Measurements from ENCODE around the gene AGGF1.
"Not testable (repeated sequence)": the region's sequence is repeated elsewhere in the genome, so short reads cannot be mapped to it uniquely, and the experiment has no call there.

Gene AGGF1

DNA sequence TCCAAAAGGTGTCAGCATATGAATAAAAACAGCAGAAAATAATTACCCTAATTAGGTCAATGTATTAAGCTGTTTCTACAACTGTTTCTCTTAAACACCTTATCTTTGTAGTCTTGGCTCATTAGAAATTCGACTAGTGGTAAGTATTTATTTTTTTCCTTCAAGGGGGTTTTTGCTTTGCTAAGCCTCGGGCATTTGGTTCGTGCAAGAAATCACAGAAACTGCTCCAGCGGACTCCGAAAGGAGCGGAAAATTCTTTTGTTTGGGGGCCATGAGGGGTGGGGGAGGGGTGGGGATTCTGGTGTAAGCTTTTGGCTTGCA is 56.1 kb downstream of the AGGF1 start:
- no peak for DNase-seq (ENCODE audit: low spot score)

DNA sequence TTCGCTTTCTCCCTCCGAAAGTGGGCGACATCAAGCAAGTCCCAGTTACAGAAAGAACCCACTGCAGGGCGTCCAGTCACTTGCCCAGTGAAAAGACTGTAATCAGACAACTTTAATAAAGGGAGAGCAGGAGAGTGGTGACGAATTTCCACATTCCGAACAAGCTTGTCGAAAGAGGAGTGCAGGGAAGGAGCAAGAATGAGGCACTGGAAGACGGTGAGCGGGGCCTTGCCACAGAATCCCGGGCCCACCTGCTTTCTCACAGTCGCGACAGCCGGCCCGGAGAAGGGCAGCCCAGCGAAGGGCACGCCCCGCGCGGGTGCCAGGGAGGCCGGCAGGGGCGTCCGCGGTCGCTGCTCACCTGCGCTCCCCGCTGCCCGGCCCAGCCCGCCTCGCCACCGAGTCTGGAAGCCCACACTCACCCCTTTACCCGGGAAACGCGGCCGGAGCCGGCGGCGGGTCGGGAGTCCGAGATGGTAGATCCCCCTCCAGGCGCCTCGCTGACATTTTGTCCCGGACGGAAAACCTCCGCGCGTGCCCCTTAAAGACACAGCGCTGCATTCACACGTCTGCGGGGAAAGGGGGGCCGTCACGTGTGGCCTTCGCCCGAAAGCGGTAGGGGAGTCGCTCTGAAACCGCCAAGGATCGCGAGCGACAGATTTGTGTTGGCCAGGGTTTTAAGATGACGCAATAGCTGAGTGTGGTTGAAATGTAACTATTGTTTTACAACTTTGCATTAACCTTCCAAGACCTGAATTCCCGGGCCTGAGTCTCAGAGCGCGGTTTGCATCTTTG is 56.7 kb downstream of the AGGF1 start, which contains the start of gene ZBED3:
ZBED3 (minus strand) TSS at position 597 of the 795 bp plus-strand sequence. CDS start 9,407 bp downstream, outside the sequence.
- peak; percentile 85 for DNase-seq (ENCODE audit: low spot score)

DNA sequence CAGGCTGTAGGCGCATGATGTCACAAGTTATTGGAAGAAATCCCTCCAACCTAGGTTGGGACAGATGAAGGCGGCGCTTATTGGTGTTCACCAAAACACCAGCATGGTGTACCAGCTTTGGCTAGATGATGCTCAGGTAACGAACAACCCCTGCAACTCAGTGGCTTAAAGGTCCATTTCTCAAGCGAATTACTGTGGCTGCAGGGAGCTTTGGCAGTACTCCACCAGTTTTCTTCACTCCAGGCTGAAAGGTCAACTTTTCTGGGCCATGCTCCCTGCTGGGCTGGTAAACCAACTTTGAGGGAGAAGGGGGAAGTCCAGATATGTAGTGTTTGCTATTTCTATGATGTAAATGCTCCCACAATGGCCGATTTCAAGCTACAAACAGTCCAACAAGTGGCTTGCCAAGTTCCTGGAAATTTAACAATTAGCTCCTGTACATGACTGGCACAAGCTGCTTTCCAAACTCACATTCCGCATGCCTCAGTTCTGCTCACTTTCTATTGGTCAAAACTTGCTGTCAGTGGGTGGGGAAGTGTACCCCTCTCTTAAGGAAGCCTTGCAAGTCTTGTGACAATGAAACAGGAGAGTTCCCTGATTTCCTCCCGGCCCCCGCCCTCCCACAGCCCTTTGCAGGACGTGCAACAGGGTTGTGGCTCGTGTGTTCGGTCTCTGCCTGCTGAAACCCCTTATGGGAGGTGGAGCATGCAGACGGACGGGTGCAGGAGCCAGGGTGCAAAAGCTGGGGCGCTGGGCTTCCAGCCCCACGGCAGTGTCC is 57.5 kb downstream of the AGGF1 start:
- peak; percentile 34 for DNase-seq (ENCODE audit: low spot score)

DNA sequence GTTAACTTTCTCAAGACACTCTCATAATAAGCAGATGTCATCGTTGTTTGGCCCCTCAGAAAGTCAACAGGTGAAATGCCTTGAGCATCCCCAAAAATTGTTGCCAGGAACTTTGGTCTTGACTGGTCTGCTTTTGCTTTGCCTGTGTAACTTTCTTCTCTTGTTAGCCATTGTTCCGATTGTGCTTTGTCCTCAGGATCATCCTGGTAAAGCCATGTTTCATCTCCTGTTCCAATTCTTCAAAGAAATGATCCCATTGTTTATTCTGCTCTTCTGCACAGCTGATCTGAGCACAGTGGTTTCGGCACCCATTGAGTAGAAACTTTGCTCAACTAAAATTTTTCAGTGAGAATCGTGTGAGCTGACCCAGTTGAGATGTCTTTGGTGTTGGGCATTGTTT is 65.0 kb downstream of the AGGF1 start:
- DNase-seq (ENCODE audit: low spot score), result no peak

DNA sequence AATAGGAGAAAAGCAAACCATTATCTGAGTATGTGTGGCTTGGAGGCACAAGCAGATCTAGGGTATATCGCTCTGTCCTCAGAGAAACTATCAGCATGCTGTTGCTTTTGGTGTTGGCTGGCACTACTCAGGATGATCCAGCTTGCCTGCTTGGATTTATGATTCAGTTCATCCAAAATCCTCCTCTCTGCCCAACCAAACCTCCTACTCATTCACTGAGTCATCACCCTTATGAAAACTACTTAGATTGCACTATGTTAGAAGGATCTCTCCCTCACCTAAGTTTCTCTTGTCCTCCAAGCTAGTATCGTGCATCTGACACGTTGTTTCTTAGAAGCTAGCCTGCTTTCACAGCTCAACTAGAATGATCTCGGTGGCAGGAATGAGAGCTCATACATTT is 71.1 kb downstream of the AGGF1 start:
- DNase-seq (ENCODE audit: low spot score), result no peak

DNA sequence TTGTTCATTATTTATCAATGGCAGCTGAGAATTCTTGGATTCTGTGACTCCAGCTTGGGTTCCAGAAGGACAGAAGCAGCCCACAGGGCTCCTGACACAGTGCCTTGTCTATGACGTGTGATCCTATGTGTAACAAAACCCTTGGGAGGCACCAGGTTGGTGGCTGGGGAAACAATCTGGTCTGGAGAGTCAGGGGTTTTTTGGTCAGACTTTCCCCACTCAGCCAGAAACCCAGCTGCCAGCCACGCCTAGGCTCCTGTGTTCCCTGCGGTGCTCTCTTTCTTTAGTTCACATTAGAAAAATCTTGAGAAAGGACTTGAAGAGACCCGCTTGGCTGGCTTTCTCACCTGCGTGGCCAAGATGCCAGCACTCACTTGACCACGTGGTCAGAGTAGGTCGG is 72.3 kb downstream of the AGGF1 start:
- no peak for DNase-seq (ENCODE audit: low spot score)

DNA sequence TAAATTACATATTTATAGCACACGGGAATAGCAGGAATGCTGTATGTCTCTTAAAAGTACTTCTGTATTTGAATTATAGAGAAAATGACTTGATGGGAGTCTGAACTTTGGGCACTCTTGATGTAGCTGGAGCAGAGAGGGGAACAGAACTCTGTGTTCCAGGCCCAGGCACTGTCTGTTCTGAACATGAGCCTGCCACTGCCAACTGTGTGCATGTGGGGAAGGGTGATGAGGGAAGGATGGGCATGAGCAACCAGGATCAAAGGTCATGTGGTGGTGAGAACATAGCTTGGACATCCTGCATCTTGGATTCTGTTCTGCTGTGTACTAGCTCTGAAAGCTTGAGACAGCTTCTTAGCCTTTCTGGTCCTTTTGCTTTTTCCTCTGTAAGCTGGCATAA is 73.3 kb downstream of the AGGF1 start:
- no peak for DNase-seq (ENCODE audit: low spot score)

DNA sequence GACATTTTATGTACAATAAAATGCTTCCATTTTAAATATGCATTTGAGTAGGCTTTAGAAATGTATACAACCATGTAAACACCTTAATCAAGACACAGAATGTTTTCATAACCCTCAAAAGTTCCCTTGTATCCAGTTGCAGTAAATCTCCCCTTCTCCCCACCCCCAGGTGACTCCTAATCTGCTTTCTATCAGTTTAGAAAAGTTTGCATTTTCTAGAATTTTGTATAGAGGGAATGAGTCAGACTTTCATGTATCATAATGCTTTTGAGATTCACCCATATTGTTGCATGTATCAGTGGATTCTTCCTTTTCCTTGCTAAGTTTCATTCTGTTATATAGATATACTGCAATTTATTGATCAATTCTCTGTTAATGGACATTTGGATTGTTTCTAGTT is 74.6 kb downstream of the AGGF1 start:
- no peak for DNase-seq (ENCODE audit: low spot score)

DNA sequence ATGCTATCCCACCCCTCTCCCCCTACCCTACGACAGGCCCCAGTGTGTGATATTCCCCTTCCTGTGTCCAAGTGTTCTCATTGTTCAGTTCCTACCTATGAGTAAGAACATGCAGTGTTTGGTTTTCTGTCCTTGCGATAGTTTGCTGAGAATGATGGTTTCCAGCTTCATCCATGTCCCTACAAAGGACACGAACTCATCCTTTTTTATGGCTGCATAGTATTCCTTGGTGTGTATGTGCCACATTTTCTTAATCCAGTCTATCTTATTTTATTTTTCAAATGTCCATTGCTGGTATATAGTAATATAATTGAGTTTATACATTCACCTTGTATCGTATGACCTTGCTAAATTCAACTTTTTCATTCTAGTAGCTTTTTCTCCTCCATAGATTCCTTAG is 76.8 kb downstream of the AGGF1 start:
- DNase-seq (ENCODE audit: low spot score), result not testable (repeated sequence)

Measured in iPS-NIHi11 (cell line).